ENCODE results near the gene SEC63.

- TF ChIP-seq TAF1 (IDR thresholded peaks at IDR 0.05; ENCODE audit: borderline replicate concordance, low read depth, low read length) (no peak), USF2 (IDR thresholded peaks at IDR 0.05; ENCODE audit: borderline replicate concordance, low read depth, low read length) (no peak), CHD2 (IDR thresholded peaks at IDR 0.05; ENCODE audit: low read length, partially characterized antibody) (no peak), POLR2AphosphoS5 (IDR thresholded peaks at IDR 0.05; ENCODE audit: low read depth, low read length) (no peak), CTCF (IDR thresholded peaks at IDR 0.05) (no peak), PBX3 (IDR thresholded peaks at IDR 0.05) (no peak), RCOR1 (IDR thresholded peaks at IDR 0.05; ENCODE audit: low read length) (no peak), RAD21 (IDR thresholded peaks at IDR 0.05; ENCODE audit: low read length) (no peak), YY1 (IDR thresholded peaks at IDR 0.05; ENCODE audit: low read depth) (no peak), NRF1 (IDR thresholded peaks at IDR 0.05; ENCODE audit: low read depth, low read length) (no peak), EP300 (IDR thresholded peaks at IDR 0.05; ENCODE audit: borderline replicate concordance in 1 of 2, low read depth in 1 of 2, low read length in 1 of 2) (no peak), TEAD4 (IDR thresholded peaks at IDR 0.05; ENCODE audit: borderline replicate concordance, insufficient read depth) (no peak)
Measured at GRCh38 chr6:107932580-107932979, 25.4 kb downstream of the SEC63 start.

All from SK-N-SH (cell line).